ENCODE measurements around the gene FTO. TPM values are rescaled to one million over a fixed set of nuclear protein-coding genes. Genes with fewer than 3 reads are reported as not detected.

The FTO gene
- total RNA-seq, 1 donor from 2014 or later = 106 TPM

DNA sequence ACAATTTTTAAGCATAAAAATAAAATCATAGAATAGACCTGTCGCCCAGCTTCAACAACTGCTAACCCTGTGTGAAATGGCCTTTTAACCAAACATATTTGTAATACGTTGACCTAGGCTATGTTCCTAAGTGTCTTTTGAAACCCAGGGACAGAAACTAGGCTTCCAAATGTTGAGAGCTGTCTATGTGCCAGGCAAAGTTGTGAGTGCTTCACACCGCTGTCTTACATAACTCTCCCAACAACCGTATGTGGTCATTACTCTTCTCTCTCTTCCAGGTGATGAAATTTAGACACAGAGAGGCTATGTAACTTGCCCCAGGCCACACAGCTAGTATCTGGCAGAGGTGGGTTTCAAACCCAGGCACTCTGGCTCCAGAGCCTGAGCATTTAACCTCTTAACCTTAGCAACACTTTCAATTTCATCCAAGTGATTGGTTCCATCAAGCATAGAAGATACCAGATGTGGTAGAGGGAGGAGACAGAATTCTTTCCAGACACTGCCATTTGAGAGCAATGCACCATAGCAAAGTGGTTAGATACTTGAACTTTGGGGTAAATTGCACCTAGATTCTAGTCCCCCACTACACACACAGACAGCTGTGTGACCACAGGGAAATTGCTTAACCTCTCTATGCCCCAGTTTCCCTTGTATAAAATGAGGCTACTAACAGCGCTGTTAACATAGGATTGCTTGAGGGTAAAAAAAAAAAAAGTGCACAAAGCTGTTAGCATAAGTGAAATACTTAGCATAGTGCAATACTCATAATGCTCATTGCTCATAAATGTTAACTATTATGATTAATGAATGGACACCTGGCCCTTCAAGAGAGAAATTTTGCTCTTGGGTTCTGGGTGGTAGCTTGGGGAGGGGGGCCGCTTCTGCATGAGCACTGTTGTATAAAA lies 422.0 kb downstream of the FTO start:
- Mint-ChIP-seq H3K36me3 (ENCODE audit: unreplicated experiment) (peaks cover under 1% of the 10 kb centered on the region), H3K4me3 (ENCODE audit: unreplicated experiment) (no peak overlapping the region), H3K4me1 (ENCODE audit: low read depth, unreplicated experiment) (no peaks in the 10 kb centered on the region), H3K27me3 (ENCODE audit: unreplicated experiment) (peaks cover 3% of the 10 kb centered on the region), H3K9me3 (ENCODE audit: unreplicated experiment) (no peaks in the 10 kb centered on the region), H3K27ac (ENCODE audit: unreplicated experiment) (no peak overlapping the region)
- TF ChIP-seq, protein P1, sequence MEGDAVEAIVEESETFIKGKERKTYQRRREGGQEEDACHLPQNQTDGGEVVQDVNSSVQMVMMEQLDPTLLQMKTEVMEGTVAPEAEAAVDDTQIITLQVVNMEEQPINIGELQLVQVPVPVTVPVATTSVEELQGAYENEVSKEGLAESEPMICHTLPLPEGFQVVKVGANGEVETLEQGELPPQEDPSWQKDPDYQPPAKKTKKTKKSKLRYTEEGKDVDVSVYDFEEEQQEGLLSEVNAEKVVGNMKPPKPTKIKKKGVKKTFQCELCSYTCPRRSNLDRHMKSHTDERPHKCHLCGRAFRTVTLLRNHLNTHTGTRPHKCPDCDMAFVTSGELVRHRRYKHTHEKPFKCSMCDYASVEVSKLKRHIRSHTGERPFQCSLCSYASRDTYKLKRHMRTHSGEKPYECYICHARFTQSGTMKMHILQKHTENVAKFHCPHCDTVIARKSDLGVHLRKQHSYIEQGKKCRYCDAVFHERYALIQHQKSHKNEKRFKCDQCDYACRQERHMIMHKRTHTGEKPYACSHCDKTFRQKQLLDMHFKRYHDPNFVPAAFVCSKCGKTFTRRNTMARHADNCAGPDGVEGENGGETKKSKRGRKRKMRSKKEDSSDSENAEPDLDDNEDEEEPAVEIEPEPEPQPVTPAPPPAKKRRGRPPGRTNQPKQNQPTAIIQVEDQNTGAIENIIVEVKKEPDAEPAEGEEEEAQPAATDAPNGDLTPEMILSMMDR (IDR thresholded peaks at IDR 0.05; ENCODE audit: partially characterized antibody, unreplicated experiment) = no peak
- no peak for DNase-seq

DNA sequence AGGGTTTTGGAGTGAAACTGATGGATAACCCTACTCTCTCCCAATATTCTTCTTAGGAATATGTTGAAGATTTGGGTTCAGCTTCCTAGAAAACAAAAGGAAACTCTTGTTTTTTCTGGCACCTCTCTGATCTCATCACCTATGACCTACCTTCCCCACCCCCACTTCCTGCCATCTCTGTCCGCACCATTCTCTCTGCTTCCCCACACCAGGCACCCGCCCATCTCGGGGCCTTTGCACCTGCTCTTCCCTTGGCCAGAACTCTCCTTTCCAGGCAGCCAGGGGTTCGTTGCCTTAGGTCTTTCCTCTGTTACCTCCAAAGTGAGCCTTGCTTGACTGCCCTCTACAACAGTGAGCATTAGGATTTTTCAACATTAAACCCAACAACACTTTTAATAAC lies 423.0 kb downstream of the FTO start:
- TF ChIP-seq, protein P1 (IDR thresholded peaks at IDR 0.05; ENCODE audit: partially characterized antibody, unreplicated experiment) = no peak
- Mint-ChIP-seq H3K4me3 (ENCODE audit: unreplicated experiment) (no peak overlapping the region), H3K27ac (ENCODE audit: unreplicated experiment) (no peak overlapping the region)

DNA sequence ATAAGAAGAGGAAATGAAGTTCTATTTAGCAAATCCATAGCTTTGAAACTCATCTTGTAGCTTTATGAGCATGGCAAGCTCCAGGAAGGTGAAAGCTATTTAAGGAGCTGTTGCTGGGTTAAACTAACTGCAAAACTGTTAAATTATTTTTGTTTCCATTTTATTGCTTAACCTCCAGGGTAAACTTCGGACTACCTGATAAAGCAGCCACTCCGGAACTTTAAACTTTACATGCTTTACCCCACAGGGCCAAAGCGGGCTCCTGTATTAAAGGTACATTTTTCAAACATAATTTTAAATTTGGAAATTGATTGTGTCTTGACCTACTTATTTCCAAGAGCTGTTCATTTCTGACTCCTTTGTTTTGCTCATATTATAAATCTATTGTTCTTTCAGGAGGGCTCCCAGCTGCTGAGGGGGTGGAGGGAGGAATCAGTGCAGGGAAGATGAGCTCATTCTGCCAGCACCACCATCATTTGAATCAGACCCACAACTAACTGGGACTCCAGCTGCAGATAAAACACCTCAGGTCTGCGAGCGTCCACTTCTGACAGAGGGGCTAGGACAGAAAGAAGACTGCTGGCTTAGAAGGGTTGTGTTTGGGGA lies 424.8 kb downstream of the FTO start:
- Mint-ChIP-seq H3K36me3 (ENCODE audit: unreplicated experiment) (peaks cover 5% of the 10 kb centered on the region), H3K4me3 (ENCODE audit: unreplicated experiment) (no peak overlapping the region), H3K9me3 (ENCODE audit: unreplicated experiment) (no peaks in the 10 kb centered on the region), H3K4me1 (ENCODE audit: low read depth, unreplicated experiment) (no peaks in the 10 kb centered on the region), H3K27ac (ENCODE audit: unreplicated experiment) (no peak overlapping the region), H3K27me3 (ENCODE audit: unreplicated experiment) (peaks cover 4% of the 10 kb centered on the region)
- no peak for DNase-seq
- TF ChIP-seq, protein P1 (IDR thresholded peaks at IDR 0.05; ENCODE audit: partially characterized antibody, unreplicated experiment) = no peak

More for the DNA sequence above, 423.0 kb downstream of the FTO start:
- Mint-ChIP-seq H3K9me3 (ENCODE audit: unreplicated experiment) (no peaks in the 10 kb centered on the region), H3K4me1 (ENCODE audit: low read depth, unreplicated experiment) (no peaks in the 10 kb centered on the region), H3K36me3 (ENCODE audit: unreplicated experiment) (peaks cover 5% of the 10 kb centered on the region), H3K27me3 (ENCODE audit: unreplicated experiment) (peaks cover 4% of the 10 kb centered on the region)
- no peak for DNase-seq

DNA sequence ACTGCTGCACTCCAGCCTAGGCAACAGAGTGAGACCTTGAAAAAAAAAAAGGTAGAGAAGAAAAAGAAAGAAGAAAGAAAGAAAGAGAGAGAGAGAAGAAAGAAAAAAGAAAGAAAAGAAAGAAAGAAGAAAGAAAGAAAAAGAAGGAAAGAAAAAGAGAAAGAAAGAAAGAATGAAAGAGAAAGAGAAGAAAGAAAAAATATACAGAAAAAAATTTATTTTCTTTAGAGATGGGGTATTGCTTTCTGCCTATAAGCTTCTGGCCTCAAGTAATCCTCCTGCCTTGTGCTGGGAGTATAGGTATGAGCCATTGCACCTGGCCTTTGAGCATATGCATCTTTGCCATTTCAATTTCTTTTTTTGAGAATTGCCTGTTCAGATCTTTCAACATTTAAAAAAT lies 425.9 kb downstream of the FTO start:
- Mint-ChIP-seq H3K27ac (ENCODE audit: unreplicated experiment) (no peak overlapping the region), H3K36me3 (ENCODE audit: unreplicated experiment) (peaks cover 5% of the 10 kb centered on the region), H3K9me3 (ENCODE audit: unreplicated experiment) (no peaks in the 10 kb centered on the region), H3K27me3 (ENCODE audit: unreplicated experiment) (peaks cover 4% of the 10 kb centered on the region), H3K4me1 (ENCODE audit: low read depth, unreplicated experiment) (no peaks in the 10 kb centered on the region), H3K4me3 (ENCODE audit: unreplicated experiment) (no peak overlapping the region)
- TF ChIP-seq, protein P1 (IDR thresholded peaks at IDR 0.05; ENCODE audit: partially characterized antibody, unreplicated experiment) = no peak
- DNase-seq = no peak
